SK-N-MC (cell line): Measurements from ENCODE around the gene CCDC117.

Source experiments
- EZH2 ChIP-seq: fragments of 200-600 bp; sonication (generic); IDR thresholded peaks from one replicate; pipeline ENCODE4 v1.6.1; 2017; ENCODE audit warnings: antibody characterized with exemption
- POLR2AphosphoS5 ChIP-seq: IDR thresholded peaks from 2 replicates; pipeline ENCODE4 v1.6.1; 2012; ENCODE audit warnings: mild to moderate bottlenecking, low read depth, low read length, borderline replicate concordance

DNA sequence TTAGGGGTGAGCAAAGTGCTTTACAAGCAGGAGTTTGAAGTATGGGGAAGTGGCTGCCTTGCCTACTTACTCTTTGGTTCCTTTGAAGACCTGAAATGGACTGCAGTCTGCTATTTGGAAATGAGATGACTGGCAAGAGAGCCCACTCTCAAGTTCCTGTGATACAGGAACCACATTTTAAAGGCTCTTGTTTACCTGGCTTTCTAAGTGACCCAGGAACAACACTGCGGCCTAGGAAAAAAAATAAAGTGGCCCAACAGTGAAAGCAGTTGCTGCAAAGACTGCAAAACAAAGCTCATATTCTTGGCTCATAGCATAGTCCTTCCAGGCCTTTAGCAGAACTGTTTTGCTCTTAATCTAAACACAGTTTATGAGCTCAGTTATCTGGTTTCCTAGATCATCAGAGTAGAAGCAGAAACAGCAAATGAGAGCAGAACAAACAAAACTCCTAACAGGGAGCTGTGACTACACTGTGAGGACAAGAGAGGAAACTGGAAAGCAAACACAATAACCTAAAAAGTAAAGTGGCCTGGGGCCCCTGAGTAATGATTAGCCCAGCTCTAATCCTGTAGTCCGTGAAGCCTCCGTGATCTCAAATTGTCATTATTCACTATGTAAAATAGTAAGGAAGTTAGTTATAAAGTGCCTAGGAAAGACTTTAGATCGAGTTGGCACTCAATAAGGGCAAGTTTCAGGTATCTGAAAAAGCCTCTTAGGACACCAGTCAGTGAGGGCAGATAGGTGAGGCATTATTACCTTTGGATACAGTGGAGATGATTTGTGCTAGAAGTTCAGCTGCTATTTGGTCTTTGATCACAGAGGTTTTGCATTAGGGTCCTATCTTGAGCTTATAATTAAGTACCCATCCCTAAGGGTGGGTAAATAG, 11.5 kb downstream of the CCDC117 start:
- TF ChIP-seq EZH2 (no peak), POLR2AphosphoS5 (no peak)
